NOMO-1 treated with DMSO at 0.1 percent for 48 hours (cell line): ENCODE measurements around the gene FAM219B.
A peak's percentile ranks its signal among the peaks of the same experiment; 100 is the strongest.

Source experiments
- DNase-seq: peaks from one replicate; lab custom pipeline; 2025; ENCODE audit not compliant: unreplicated experiment; lab: John Stamatoyannopoulos, UW

The FAM219B gene

DNA sequence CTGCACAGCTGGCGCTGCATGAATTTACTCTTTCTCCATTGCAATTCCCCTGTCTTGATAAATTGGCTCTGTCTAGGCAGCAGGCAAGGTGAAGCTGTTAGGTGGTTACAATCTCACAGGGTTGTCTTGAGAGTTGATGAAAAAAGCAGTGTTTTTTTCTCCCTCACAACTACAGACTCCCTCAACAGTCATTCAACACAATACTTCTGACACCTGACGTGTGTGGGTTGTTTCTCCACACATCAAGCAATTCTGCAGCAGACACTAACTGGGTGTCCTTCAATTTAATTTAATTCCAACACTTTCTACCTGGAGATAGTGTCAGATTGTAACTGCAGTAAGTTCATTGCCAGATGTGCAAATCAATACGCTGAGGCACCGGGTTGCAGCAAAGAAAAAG, 28.4 kb downstream of the FAM219B start:
- no peak for DNase-seq

- DNase-seq = peak; percentile 40
Measured at GRCh38 chr15:74873756-74874424, 32.8 kb downstream of the FAM219B start.

DNA sequence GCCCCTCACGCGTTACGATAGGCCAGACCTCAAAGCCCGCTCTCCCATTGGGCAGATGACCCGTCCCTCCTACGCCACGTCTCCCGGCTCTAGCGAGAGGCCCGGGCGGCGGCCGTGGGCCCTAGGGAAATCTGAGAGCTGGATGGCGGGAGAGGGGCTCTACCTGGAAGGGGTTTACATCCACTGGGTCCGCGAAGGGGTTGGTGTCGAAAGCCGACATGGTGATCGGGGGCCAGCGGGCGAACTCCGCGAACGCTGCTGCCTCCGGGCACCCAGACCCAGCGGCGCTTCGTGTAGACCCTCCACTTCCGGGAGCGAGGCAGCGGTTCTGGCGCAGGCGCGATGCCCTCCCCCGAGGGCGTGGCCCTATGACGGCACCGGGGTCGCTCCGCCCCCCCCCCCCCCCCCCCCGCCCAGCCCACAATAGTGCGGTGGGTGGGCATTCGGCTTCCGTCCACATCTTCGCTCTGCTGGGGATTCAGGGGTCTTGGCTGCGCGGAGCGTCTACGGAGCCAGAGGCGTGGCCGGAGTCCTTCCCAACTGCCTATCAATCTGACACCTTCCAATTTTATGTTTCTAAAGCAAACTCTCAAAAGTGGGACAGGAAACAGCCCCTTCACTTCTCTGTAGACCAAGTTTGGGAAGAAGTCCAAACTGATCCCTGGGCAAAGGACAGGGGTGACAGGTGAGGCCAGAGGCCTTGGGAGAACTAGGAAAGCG, 33.5 kb downstream of the FAM219B start, which contains the start of gene SCAMP2:
SCAMP2 (minus strand) TSS at position 330 of the 720 bp plus-strand sequence; CDS start at position 220, 110 bp downstream.
- DNase-seq = peak; percentile 94

- no peak for DNase-seq
Measured at GRCh38 chr15:74872702-74873035, 34.0 kb downstream of the FAM219B start.

DNA sequence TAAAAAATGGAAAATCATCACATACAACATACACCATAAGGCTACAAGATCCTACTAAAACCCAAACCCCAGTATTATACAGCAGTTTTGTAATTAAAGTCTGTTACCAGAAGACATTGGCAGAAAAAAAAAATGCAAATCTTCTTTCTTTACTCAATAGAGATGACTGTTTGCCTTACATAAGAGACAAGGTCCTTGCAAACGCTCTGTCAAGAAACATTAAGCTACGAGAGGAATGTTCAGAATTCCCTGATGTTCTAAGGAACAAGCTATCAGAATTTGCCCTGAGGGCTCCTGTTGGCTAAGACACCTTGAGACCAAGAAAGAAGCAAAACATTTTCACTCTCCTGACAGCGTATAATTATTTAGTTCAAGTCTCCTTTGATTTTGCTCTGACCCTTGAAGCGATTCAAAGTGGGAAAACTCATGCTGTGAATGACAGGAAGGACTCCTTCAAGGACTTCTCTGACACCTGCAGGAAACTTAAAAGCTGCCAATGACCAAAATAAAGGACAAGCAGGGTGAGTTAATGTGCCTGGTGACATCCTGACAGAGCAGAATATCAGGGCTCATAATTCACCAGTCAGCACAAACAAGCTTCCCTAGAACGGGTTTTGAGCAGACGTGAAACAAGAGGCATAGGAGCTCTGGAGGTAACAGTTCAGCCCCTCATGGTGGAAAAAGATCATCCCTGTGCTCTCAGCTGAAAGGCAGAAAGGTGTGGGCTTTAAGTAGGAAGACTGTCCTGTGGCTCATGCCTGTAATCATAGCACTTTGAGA, 36.0 kb downstream of the FAM219B start:
- no peak for DNase-seq

DNA sequence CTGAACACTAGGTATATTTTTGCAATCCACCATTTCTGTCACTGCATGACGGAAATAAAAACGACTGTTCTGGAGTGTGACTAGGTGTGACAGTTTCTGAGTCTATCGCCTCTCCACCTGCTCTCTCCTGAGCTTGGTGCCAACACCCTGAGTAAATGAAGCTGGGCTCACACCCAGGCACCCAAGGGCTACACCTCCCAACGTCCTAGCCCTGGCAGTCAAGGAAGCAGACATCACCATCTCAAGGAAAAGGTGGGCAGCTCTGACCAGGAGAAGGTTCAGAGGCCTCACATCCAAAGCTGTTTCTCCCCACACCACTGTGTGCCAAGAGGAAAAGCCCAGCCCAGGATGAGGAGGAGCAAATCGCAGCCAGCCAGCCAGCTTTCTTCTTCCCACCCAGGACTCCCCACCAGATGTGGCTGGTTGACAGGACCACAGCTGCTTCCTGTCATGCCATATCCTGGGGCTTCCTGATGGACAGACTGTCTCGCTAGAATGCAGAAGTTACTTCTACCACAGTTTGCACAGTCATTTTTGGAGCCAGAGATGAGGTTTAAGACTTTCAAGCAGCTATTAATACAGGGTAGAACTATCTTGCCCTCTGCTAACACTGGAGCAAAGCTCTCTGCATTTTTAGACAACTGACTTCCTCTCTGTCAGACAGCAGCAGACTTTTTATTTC, 36.8 kb downstream of the FAM219B start:
- DNase-seq = peak; percentile 98

GRCh38 chr15:74869372-74869725, 37.3 kb downstream of the FAM219B start:
- no peak for DNase-seq

- DNase-seq = peak; percentile 51
Measured at GRCh38 chr15:74868059-74868458, 38.6 kb downstream of the FAM219B start.

GRCh38 chr15:74867466-74868038, 39.1 kb downstream of the FAM219B start:
- DNase-seq = no peak

GRCh38 chr15:74866090-74866489, 40.6 kb downstream of the FAM219B start:
- no peak for DNase-seq

DNA sequence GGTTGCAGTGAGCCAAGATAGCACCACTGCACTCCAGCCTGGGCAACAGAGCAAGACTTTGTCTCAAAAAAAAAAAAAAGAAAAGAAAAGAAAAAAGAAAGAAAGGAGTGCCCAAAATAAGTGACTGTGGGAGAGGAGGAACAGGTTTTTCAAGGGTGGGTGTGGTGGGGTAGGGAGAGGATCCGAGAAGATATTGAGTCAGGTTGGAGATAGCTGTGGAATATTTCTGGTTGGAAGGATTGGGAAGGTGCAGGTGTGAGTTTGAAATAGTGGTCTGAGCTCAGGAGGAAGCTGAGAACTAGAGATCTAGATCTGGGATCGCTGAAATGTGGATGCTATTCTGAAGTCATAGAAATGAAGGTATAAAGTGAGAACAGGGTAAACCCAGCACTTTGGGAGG, 41.3 kb downstream of the FAM219B start:
- DNase-seq = no peak

GRCh38 chr15:74864296-74864695, 42.4 kb downstream of the FAM219B start:
- no peak for DNase-seq

DNA sequence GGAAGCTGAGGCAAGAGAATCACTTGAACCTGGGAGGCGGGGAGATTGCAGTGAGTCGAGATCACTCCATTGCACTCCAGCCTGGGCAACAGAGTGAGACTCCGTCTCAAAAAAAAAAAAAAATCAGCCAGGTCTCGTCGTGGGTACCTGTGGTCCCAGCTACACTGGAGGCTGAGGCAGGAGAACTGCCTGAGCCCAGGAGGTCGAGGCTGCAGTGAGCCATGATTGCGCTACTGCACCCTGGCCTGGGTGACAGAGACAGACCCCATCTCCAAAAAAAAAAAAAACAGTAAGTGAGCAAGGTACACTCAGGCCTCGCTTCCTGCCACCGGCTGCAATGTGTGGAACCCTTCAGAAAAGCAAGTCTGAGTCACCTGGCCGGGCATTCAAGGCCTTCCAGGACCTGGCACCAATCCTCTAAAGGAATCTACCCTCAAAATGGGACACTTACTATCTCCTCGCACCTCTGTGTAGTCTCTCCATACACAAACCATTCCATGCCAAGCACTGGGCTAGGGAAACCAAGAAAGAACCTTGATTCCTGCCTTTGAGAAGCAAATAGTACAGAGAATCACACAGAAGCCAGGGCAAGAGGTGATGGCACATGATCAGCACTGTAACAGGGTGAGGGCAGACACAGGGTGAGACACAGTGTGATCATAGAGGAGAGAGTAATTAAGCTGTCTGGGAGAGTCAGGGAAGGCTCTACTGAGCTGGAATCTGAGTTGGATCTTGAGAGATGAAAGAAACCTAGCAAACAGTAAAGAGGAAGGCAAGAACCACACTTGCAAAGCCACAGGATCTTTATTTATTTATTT, 43.2 kb downstream of the FAM219B start:
- no peak for DNase-seq

DNA sequence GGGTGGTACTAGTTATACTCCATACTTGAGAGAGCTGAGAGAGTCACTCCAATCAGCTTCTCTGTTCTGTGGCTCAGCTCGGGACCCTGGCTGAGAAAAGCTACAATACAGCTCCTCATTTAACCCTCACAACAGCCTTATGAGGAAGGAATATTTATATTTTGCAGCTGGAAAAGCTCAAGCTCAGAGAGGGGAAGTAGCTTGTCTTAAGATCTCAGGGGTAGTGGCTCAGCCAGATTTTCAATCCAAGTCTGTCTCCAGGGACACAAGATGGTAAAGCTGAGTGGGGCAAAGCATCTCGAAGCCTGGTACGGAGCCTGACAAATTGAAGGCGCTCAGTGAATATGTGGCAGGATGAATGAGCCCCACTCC, 48.3 kb downstream of the FAM219B start:
- DNase-seq = no peak

GRCh38 chr15:74857671-74858368, 48.8 kb downstream of the FAM219B start:
- DNase-seq = no peak

- DNase-seq = no peak
Measured at GRCh38 chr15:74857082-74857655, 49.5 kb downstream of the FAM219B start.

DNA sequence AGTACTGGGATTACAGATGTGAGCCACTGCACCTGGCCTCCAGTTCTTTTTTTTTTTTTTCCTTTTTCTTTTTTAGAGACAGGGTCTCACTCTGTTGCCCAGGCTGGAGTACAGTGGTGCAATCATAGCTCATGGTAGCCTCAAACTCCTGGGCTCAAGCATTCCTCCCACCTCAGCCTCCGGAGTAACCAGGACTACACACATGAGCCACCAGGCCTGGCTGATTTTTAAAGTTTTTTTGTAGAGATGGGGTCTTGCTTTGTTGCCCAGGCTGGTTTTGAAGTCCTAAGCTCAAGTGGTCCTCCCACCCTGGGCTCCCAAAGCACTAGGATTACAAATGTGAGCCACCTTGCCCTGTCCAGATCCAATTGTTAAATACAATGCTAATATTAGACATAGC, 50.1 kb downstream of the FAM219B start:
- no peak for DNase-seq

DNA sequence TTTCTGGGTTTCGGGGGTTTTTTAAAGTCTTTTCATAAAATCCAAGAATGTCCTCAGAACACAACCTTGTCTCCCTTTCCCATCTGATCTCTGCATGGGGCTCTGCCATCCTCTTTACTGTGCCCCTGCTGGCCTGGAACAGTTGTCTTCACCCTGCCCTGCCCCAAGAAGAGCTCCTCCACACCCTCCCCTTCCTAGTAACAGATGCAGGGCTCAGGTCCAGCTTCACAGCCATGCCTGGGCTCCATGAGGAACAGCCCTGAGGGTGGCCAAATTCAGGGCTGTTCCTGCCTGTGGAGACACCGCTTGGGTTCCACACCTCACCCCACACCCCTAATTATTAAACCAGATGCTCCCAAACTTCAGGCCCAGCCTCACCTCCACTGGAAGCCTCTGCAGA, 50.8 kb downstream of the FAM219B start:
- no peak for DNase-seq

DNA sequence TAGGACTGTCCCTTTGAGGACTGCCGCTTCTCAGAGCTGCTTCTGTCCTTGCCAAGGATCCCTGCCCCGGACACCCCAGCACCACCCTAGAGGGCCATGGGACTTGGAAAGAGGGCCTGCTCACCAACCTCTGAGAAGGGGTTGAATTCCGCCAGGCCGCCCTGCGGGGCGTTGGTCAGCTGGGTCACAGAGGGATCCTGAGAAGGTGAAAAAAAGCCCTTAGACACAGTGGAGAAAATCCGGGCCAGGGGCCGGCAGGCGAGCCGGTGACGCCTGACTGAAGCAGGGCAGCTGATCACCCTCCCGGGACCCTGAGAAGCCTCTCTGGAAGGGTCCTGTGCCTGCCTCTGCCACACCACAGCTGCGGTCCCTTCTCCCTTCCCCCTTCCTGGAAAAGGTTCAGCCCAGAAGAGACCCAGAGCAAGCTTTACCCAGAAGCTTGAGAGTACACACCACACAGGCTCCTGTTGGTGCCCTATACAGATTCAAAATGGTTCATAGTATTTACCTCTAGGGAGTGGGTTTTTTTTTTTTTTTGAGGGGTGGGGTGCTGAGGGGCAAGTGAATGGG, 52.1 kb downstream of the FAM219B start:
- DNase-seq = no peak
